Activated naive CD8-positive, alpha-beta T cell treated with anti-CD3 and anti-CD28 coated beads for 36 hours (primary cell): ENCODE data around the gene BTG2. TPM values are rescaled to one million over a fixed set of nuclear protein-coding genes. Genes with fewer than 3 reads are reported as not detected.

Experiments used
- DNase-seq: peaks from one replicate; pipeline ENCODE4 v3.0.0; 2021
- H3K27ac Mint-ChIP-seq: one replicate; pipeline ENCODE4 v1.8.0; 2022; ENCODE audit warnings: mild to moderate bottlenecking, moderate library complexity, mixed read lengths
- H3K27me3 Mint-ChIP-seq: one replicate; pipeline ENCODE4 v1.8.0; 2022; ENCODE audit warnings: mild to moderate bottlenecking, mixed read lengths
- H3K36me3 Mint-ChIP-seq: one replicate; pipeline ENCODE4 v1.8.0; 2021; ENCODE audit warnings: mild to moderate bottlenecking, mixed read lengths
- H3K4me1 Mint-ChIP-seq: one replicate; pipeline ENCODE4 v1.8.0; 2021; ENCODE audit warnings: mixed read lengths
- H3K4me3 Mint-ChIP-seq: one replicate; pipeline ENCODE4 v1.8.0; 2022; ENCODE audit warnings: mild to moderate bottlenecking, moderate library complexity, mixed read lengths
- H3K9me3 Mint-ChIP-seq: one replicate; pipeline ENCODE4 v1.8.0; 2022; ENCODE audit warnings: mixed read lengths
- total RNA-seq, 2 experiments: library from RNA; stranded (reverse); gene quantifications; one replicate each; pipeline ENCODE4 v1.2.3, GENCODE V29; 2021

BTG2 gene
- total RNA-seq, 2 experiments from 2014 or later: 74.7 to 81.2 TPM

DNA sequence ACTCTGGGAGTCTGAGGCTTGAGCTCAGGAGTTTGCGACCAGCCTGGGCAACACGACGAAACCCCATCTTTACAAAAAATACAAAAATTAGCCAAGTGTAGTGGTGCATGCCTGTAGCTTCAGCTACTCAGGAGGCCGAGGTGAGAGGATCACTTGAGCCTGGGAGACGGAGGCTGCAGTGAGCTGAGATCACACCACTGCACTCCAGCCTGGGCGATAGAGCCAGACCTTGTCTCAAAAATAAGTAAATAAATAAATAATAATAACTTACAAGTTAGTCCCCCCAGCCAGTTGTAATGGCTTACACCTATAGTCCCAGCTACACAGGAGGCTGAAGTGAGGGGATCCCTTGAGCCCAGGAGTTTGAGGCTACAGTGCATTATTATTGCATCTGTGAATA lies 21.7 kb upstream of the BTG2 start:
- H3K27me3 Mint-ChIP-seq: no peaks in the 10 kb centered on the region
- DNase-seq: no peak

DNA sequence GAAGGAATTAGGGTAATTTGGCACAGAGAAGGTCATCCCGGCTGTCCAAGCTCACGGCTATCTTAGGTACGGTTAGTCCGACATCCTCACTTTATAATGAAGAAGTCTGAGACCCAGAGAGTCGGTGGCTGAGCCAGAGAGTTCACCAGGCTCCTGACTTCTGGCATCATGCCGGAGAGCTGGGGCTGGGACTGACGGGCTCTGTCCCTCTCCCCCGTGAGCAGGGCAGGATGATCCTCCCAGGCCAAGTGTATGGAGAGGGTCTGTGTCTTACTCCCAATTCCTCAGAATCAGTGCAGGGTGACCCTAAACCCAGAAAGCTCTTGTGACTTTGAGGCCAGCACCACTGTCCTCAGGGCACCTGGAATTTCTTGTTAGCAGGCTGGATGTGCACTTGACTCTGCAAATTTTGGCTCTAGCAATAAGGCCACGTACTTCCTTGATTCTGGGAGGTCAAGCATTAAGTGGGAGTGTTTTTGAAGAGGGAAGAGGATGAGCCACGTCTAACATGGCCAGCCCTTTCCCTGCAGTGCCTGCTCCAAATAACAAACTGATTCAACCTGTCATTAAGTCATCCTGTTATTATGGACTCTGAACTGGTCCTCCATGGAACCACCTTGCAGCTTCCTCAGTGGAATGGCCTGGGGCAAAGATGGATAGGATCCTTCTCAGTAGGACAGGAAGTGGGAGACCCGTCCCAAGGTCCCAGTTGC lies 20.8 kb upstream of the BTG2 start:
- Mint-ChIP-seq H3K4me1 (peaks cover 56% of the 10 kb centered on the region), H3K4me3 (no peak overlapping the region), H3K9me3 (no peaks in the 10 kb centered on the region), H3K27ac (no peak overlapping the region), H3K27me3 (no peaks in the 10 kb centered on the region), H3K36me3 (peaks cover 2% of the 10 kb centered on the region)
- DNase-seq: no peak

More for the DNA sequence above, 21.7 kb upstream of the BTG2 start:
- Mint-ChIP-seq H3K4me3 (no peak overlapping the region), H3K36me3 (peaks cover 2% of the 10 kb centered on the region), H3K9me3 (no peaks in the 10 kb centered on the region), H3K4me1 (peaks cover 52% of the 10 kb centered on the region), H3K27ac (no peak overlapping the region)

DNA sequence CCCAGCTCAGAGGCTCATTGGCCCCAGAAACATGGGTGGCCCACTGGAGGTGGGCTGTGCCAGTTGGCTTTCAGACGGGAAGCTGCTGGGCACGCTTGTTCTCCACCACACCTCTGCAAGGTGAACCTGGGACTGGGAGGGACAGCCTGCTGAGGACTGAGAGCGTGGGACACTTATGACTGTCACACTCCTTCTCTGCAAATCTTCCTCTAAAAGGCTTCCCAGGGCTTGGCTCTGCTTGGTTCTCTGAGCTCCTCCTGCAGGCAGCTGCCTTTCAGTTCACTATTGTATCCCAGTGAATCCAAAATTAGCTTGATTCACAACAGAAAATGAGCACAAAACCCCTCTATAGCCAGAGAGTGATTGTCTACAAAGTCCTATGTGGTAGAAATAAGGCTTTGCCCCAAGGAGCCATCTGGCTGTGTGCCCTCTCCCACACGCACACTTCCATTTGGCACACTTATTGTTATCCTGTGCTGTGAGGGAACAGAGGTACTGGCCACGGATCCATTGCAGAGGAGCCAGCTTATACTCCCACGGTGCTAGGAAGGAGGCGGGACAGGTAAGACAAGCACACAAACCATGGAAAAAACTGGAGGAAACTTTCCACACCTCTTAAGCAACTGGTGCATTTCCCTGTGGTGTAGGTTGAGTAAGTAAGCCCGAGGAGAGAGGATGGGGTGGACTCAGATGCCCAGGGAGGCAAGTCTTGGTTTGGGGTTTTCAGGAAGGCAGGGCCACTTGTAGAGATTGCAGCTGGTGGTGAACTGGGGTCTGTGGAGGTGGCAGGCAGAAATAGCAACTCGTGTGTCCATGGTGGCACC lies 18.9 kb upstream of the BTG2 start:
- DNase-seq: no peak
- Mint-ChIP-seq H3K27me3 (no peaks in the 10 kb centered on the region), H3K27ac (peak overlapping the region; percentile 100), H3K36me3 (peaks cover 2% of the 10 kb centered on the region), H3K9me3 (no peaks in the 10 kb centered on the region), H3K4me3 (peak overlapping the region; percentile 22), H3K4me1 (peaks cover 66% of the 10 kb centered on the region)

DNA sequence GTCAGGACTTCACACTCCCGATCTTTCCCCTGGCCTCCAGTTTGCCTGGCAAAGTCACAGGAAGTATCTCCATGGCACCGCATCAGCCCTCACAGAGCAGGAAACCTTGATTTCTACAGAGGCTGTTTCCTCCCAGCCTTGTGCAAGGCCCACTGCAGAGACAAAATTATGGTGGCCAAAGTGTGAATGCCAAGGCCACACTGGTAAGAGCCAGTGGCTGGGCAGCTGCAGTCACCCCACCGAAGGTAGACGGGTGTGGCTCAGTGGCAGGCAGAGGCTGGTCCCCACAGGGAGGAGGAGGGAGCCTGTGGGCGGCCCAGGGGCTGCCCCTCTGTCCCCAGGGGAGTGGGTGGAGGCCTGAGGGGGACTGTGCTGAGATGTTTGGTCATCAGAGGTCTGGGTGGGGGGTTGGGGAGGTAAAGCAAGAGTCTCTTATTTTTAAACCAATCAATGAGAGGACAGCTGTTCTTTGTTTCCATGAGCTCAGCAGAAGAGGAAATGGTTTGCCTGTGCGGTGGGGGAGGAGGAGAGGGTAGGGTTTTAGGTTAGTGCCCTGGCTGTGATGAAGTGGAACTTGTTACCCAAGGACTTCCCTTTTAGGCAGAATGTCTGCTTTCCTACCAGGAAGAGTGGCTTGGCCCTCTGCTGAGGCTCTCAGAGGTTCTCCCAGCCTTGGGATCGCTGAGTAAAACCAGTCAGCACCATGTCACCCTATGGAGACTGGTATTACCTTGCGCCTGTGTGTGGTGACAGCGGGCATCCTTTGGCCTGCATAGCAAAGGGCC lies 18.0 kb upstream of the BTG2 start:
- no peaks in the 10 kb centered on the region for H3K27me3 Mint-ChIP-seq
- peaks cover 9% of the 10 kb centered on the region for H3K36me3 Mint-ChIP-seq
- H3K9me3 Mint-ChIP-seq: no peaks in the 10 kb centered on the region
- H3K4me1 Mint-ChIP-seq: peaks cover 70% of the 10 kb centered on the region
- H3K27ac Mint-ChIP-seq: peak overlapping the region; percentile 100
- peak overlapping the region; percentile 35 for H3K4me3 Mint-ChIP-seq
- DNase-seq: peak; percentile 76

DNA sequence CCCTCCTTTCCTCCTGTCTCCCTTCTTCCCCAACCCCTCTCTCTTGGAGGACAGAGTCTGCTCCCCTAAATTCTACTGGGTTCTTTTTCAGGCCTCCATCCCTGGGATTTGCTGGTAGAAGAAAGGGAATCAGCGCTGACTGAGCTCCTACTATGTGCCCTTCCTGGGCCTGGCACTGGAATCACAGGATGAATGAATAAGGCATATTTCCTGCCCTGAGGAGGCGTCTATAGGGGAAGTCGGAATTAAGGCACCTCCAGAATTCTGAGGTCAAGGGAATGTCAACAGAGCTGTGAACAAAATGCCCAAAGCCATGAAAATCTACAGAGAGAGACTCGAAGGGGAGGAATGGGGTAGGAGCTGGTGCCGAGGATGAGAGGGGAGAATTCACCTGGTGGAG lies 17.4 kb upstream of the BTG2 start:
- no peaks in the 10 kb centered on the region for H3K9me3 Mint-ChIP-seq
- H3K27me3 Mint-ChIP-seq: no peaks in the 10 kb centered on the region
- DNase-seq: no peak
- H3K36me3 Mint-ChIP-seq: peaks cover 11% of the 10 kb centered on the region
- peak overlapping the region; percentile 100 for H3K27ac Mint-ChIP-seq
- H3K4me3 Mint-ChIP-seq: peak overlapping the region; percentile 35
- H3K4me1 Mint-ChIP-seq: peaks cover 67% of the 10 kb centered on the region

DNA sequence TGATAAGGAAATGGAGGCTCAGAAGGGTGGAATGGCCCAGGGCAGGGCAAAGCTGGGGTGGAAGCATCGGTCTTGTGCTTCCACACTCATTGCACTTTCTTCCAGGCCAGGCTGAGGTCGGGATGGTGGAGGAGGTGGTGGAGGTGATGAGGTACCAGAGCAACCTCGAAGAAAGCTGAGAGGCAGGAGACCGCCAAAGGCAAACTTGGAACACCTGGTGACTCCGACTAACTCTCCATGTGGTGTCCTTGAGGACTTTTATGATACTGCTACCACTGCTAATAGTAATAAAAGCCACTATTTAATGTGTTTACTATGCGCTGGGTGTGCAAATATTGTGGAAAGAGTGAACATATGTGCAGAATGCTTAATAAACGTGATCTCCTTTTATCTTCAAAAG lies 16.9 kb upstream of the BTG2 start:
- Mint-ChIP-seq H3K4me3 (peak overlapping the region; percentile 85), H3K9me3 (no peaks in the 10 kb centered on the region), H3K4me1 (peaks cover 65% of the 10 kb centered on the region), H3K36me3 (peaks cover 11% of the 10 kb centered on the region), H3K27me3 (no peaks in the 10 kb centered on the region), H3K27ac (peak overlapping the region; percentile 100)
- no peak for DNase-seq

DNA sequence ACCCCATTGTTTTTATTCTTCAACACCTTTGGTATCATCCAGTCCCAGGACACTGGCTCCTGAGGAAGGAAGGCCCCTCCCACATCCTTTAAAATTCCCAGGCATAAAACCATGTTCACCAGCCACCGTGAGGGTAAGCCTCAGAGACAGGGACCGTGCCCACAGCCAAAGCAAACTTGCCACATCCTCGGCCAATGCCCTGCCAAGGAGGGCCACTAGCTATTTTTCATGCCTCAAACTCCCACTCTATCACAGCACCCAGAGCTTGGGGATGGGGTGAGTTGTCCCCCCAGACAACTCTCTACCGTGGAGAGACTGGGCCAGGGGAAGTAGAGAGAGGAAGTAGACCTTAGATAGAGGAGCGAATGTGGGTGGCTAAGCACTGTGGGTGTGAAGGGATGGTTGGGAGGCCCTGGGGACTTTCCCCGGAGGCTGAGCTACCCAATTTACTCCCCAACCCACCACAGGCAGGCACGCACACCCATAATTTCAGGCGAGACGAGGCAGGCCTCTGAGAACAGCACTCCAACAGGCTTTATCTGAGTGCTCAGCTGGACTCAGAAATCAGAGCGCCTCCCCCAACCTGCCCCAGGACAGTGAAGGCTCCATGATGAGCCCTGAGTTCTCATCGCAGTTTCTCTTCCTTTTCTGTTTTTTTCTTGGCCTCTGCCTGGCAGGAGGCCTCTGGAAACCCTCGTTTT lies 15.9 kb upstream of the BTG2 start:
- no peaks in the 10 kb centered on the region for H3K9me3 Mint-ChIP-seq
- DNase-seq: peak; percentile 92
- H3K4me1 Mint-ChIP-seq: peaks cover 70% of the 10 kb centered on the region
- H3K27ac Mint-ChIP-seq: peak overlapping the region; percentile 100
- H3K27me3 Mint-ChIP-seq: no peaks in the 10 kb centered on the region
- peak overlapping the region; percentile 85 for H3K4me3 Mint-ChIP-seq
- peaks cover 11% of the 10 kb centered on the region for H3K36me3 Mint-ChIP-seq

DNA sequence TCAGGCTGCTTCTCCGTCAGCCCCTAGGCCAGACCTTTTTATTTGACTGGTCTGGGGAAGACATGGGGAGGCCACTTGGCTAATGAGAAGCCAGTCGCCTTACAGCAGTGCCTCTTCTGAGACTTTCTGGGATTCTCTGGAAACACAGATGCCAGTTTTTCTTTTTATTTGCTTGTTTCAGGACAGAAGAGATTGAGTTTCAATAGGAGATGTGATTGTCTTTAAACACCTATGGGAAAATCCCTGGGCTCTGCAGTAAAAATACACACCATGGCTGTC lies 15.4 kb upstream of the BTG2 start:
- H3K9me3 Mint-ChIP-seq: no peaks in the 10 kb centered on the region
- H3K27ac Mint-ChIP-seq: peak overlapping the region; percentile 100
- no peak for DNase-seq
- peak overlapping the region; percentile 85 for H3K4me3 Mint-ChIP-seq
- peaks cover 72% of the 10 kb centered on the region for H3K4me1 Mint-ChIP-seq
- H3K36me3 Mint-ChIP-seq: peaks cover 11% of the 10 kb centered on the region
- no peaks in the 10 kb centered on the region for H3K27me3 Mint-ChIP-seq

DNA sequence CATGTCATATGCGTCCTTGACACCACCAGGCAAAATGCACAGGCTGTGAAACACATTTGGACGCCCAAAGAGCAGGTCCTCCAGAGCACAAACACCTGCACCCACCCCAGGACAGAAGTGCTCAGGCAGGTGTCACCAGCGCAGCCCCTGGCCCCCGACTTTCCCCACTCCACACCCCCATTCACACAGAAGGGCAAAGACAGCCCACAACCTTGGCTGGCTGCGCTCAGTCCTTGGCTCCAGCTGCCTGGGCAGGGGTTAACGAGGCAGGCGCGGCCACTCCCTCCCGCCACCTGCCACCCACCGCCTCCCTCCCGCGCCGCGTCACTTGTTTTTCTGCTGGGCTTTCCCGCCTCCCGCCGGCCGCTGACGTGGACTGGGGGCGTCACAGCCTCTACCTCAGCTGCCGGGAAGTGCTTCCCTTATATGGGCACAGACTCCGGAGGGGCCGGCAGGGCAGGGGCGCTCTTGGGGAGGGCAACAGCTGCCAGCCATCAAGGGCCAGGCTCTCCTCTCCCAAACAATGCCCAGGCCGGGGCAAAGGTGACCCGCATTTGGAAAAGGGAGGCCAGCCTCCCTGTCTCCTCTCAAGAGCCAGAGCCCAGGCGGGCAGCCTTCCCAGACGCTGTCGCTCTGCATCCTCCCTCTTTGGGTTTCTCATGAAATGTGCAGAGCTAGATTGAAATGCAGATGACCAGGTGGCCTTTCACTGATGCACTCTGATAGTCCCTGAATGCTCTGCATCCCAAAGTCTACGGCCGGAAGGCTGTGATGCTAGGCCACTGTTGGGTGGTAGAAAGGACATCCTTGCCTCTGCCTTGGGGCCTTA lies 14.8 kb upstream of the BTG2 start:
- Mint-ChIP-seq H3K36me3 (peaks cover 11% of the 10 kb centered on the region), H3K27ac (peak overlapping the region; percentile 100), H3K4me1 (peaks cover 77% of the 10 kb centered on the region), H3K9me3 (no peaks in the 10 kb centered on the region), H3K4me3 (peak overlapping the region; percentile 85), H3K27me3 (no peaks in the 10 kb centered on the region)
- DNase-seq: peak; percentile 97

DNA sequence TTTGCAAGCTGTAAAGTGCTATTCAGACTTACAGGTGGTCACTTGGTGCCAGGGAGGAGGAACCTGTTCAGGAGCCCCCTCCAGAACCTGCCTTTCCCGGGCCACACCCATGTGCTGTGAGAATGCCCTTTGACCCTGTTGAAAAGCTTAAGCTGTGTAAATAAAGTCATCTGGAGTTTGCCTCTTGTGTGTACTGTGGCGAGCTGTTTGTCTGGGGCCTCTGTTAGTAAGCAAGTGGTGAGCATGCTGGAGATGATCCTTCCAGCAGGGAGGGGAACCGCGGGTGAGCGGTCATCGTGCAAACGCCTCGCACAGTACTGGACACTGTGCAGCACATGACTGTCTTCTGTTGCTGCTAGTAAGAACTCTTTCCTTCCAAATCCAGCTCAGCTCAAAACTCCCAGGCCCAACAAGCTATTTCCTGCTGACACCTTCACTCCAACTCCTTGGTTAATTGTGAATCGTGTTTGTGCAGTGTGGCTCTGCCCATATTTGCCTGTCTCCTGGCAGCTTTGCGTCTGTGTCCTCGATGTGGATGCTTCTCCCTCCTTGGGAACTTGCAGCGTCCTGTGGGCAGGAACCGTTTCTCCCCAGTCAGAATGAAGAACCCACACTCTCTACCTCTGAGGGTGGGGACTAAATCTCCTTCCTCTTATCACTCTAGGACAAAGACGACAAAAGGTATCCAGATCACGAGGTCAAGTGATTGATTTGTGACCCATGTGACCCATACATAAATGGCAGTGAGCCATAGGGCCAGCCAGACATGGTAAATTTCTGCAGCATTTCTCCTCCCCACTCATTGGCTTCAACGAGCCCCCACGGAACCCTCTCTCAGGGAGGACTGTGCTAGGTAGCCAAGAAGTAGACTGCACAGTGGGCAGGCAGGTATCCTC lies 13.9 kb upstream of the BTG2 start:
- peak overlapping the region; percentile 2 for H3K4me3 Mint-ChIP-seq
- H3K9me3 Mint-ChIP-seq: no peaks in the 10 kb centered on the region
- H3K36me3 Mint-ChIP-seq: peaks cover 11% of the 10 kb centered on the region
- no peaks in the 10 kb centered on the region for H3K27me3 Mint-ChIP-seq
- DNase-seq: no peak
- H3K27ac Mint-ChIP-seq: peak overlapping the region; percentile 100
- peaks cover 82% of the 10 kb centered on the region for H3K4me1 Mint-ChIP-seq

DNA sequence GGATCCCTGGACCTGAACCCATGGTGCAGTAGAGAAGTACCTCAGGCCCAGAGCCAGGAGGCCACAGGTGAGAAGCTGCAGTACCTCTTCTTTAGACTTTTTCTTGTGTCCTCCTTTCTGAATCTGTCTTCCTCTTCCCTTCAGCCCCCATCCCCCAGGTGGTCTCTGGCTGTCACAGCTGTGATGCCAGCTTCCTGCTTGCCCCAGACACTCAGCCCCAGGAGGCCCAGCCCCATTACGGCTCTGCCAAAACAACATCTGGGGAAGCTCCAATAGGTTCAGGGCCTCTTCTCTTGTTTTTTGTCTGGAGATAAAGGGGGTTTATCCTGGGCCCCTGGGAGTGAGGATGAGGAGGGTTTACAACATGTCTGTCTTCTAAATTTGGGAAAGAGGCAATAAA lies 9.5 kb upstream of the BTG2 start:
- Mint-ChIP-seq H3K36me3 (peaks cover 8% of the 10 kb centered on the region), H3K27me3 (no peaks in the 10 kb centered on the region), H3K4me1 (peaks cover 57% of the 10 kb centered on the region), H3K27ac (peak overlapping the region; percentile 68), H3K4me3 (no peak overlapping the region), H3K9me3 (no peaks in the 10 kb centered on the region)
- no peak for DNase-seq

DNA sequence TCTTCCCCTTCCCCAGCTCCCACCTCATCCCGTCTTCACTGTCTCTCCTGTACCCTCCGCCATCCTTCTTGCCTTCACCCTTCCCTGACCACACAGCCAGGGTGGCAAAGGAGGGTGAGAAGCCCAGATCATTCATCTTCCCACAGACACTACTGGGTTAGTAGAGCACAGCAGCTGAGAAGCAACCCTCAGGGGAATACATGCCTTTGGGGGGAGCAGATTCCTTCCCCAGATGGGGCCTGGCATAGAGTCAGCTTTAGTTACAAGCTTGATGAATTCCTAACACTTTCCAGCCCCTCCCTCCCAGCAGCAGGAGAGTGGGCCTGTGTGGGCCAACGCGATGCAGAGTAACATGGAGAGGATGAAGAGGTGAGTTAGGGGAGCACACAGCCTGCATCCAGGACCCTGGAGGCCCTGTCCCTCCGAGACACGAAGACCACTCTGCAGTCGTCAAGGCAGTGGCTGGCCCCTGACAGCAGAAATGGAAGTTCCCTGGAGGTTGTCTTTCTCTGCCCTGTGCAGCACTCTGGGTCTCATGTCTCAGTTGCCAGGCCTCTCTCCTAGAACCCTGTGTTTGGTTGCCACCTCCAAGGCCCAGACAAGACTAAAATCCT lies 8.8 kb upstream of the BTG2 start:
- no peak overlapping the region for H3K27ac Mint-ChIP-seq

DNA sequence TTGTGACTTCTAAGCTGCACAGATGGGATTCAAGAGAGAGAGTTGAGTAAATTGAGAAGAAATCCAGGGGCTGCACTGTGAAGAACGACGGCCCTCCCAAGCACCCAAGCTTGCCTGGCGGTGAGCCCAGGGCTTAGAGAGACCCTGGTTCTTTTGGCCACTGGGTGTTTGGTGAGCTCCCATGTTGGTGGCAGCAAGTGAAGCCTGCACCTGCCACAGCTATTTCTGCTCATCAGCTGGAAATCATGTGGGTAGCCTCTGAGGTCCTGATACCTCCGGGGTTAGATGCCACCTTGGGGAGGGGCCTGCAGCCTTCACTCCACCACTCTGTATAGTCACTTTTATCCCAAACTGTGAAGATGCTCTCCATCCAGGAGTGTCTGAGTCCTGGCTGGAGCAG lies 6.2 kb upstream of the BTG2 start:
- Mint-ChIP-seq H3K27me3 (no peaks in the 10 kb centered on the region), H3K4me1 (peaks cover 56% of the 10 kb centered on the region), H3K27ac (no peak overlapping the region), H3K36me3 (no peaks in the 10 kb centered on the region), H3K9me3 (no peaks in the 10 kb centered on the region), H3K4me3 (no peak overlapping the region)
- no peak for DNase-seq

More for the DNA sequence above, 8.8 kb upstream of the BTG2 start:
- no peak for DNase-seq
- no peaks in the 10 kb centered on the region for H3K9me3 Mint-ChIP-seq
- H3K4me1 Mint-ChIP-seq: peaks cover 53% of the 10 kb centered on the region
- no peak overlapping the region for H3K4me3 Mint-ChIP-seq
- peaks cover 8% of the 10 kb centered on the region for H3K36me3 Mint-ChIP-seq
- H3K27me3 Mint-ChIP-seq: no peaks in the 10 kb centered on the region
